GM19395 (cell line): ENCODE results near the gene SLC22A23.

Experiments used
- ATAC-seq: cut with Tn5 transposase; IDR thresholded peaks from one replicate; pipeline ENCODE4 v1.9.1; 2021; ENCODE audit warnings: mild to moderate bottlenecking, moderate library complexity; ENCODE audit not compliant: unreplicated experiment

Gene SLC22A23

GRCh38 chr6:3372912-3373554 lies 83.8 kb downstream of the SLC22A23 start:
- no peak for ATAC-seq

GRCh38 chr6:3372184-3372846 lies 84.5 kb downstream of the SLC22A23 start:
- no peak for ATAC-seq

DNA sequence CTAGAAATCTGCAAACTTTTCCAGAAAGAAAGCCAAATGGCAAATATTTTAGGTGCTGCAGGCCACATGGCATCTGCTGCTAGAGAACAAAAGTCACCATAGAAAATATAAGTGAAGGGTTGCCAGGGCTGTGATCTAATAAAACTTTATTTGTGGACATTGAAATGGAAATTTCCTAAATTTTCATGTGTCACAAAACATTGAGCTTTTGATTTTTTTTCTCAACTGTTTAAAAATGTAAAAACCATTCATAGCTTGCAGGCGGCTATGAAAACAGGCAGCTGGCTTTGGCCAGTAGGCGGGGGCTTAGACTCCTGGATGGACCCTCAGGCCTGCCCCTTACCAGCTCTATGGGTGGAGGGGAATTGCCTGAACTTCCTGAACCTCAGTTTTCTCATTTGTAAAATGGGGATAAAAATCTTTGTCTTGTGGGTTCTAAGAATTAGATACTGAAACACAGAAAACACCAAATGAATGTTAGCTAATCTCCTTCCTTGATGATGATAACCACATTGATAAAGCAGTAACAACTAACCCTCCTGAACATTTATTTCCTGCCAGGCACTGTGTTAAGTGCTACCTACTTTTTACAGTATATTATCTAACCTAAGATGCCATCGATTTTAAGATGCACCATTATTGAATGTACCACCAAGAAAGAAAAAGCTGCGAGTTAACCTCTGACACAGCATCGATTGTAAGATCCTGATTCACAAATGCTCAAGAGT lies 85.5 kb downstream of the SLC22A23 start:
- no peak for ATAC-seq

DNA sequence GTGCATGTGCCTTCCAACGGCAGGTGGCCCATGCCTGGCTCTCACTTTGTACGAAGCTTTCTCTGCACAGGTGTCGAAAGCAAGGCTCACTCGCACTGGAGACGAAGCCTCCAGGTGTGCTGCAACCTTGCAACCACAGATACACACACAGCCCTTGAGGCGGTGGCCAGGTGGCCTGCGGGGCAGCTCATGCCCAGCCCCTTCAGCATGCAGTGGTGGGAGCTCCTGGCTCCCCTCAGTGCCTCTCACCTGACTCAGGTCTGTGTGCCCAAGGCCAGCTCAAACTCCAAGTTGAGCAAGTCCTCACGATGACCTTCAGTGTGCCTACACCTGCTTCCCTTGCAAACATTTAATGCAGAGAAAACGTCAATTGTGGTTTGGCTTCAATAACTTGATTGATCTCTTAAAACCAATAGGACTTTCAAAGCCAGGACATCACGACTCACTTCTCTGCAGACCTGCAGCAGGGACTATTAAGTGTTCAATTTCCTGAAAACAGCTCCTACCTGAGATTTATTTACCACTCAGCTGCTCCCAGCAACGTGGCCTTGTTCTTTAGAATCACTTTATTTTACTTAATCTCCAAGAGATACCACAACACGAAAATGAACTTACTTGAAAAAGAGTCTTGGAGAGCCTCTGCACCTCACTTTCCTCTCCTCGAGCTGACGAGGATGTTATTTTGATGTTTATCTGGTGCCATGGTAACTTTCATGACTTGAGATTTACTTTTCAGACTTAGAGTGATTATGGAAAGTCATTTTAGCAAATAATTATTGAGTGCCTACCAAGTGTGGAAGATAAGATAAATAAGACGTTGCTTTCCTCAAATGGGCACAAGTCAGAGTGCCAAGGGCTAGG lies 86.3 kb downstream of the SLC22A23 start:
- no peak for ATAC-seq

DNA sequence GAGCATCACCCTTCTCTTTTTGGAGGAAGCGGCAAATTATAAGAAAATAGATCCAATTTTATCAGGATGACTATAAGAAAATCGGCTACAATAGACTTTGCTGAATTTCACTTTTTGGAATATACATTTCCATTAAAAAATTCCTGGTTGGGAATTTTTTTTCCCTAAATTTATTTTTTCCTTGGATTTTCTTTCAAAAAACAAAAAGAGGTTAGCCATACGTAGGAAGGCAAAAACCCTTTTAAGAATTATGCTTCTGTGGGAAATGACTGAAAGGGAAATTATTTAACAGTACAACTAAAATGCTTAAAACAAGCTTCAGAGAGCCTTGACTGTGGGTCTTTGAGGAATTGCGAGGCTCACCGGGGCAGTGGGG lies 86.9 kb downstream of the SLC22A23 start:
- ATAC-seq = no peak

GRCh38 chr6:3368685-3369084 lies 88.2 kb downstream of the SLC22A23 start:
- no peak for ATAC-seq

- ATAC-seq = no peak
Measured at GRCh38 chr6:3367630-3368029, 89.2 kb downstream of the SLC22A23 start.

- no peak for ATAC-seq
Measured at GRCh38 chr6:3366596-3367413, 90.0 kb downstream of the SLC22A23 start.

GRCh38 chr6:3364391-3364790 lies 92.5 kb downstream of the SLC22A23 start:
- ATAC-seq = no peak

DNA sequence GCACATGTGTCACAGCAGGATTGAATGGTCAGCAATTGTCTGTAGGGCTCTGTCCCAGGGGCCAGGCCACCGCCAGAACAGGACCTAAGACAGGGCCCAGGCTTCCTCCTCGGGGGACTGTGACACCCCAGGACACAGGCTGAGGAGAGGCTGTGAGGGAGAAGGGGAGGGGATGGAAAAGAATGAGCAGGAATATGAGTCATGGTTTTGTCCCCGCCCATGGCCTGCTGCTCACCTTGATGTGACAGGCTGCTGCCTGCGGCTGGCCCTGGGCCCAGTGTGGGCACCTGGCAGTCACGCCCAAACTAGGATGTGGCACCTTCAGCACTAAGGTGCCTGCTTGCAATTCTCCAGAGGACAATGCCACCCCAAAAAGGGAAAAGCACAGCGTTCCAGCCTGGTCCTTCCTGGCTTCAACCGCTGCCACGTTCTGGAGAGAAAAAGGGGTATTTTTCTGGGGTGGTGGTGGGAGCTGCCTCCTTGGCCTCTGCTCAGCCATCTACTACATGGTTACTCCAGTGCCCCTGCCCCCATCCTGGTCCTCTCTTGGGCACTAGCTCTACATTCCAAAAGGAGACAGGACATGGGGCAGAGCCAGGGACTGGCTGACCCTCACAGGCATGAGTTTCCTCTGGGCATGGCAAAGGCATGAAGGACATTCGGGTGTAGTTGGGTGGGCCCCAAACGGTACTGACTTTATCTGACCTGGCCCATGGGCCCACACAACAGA lies 93.4 kb downstream of the SLC22A23 start:
- no peak for ATAC-seq

GRCh38 chr6:3361312-3362037 lies 95.4 kb downstream of the SLC22A23 start:
- ATAC-seq = no peak

DNA sequence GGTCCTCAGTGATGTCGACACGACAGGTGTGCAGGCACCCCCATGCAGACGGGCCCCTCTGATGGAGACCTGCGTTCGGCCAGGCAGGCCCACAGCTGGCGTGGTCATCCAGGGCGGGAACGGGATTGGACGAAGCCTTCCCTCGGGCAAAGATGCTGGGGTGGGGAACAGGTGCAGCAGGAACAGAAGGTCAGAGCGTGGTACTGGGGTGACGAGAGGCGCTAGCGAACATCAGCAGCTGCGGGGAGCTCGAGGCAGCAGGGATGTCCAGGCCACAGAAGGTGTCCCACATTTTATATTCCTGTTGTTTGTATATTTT lies 96.2 kb downstream of the SLC22A23 start:
- ATAC-seq = no peak

- ATAC-seq = no peak
Measured at GRCh38 chr6:3359973-3360726, 96.7 kb downstream of the SLC22A23 start.

GRCh38 chr6:3359101-3359752 lies 97.6 kb downstream of the SLC22A23 start:
- ATAC-seq = no peak

DNA sequence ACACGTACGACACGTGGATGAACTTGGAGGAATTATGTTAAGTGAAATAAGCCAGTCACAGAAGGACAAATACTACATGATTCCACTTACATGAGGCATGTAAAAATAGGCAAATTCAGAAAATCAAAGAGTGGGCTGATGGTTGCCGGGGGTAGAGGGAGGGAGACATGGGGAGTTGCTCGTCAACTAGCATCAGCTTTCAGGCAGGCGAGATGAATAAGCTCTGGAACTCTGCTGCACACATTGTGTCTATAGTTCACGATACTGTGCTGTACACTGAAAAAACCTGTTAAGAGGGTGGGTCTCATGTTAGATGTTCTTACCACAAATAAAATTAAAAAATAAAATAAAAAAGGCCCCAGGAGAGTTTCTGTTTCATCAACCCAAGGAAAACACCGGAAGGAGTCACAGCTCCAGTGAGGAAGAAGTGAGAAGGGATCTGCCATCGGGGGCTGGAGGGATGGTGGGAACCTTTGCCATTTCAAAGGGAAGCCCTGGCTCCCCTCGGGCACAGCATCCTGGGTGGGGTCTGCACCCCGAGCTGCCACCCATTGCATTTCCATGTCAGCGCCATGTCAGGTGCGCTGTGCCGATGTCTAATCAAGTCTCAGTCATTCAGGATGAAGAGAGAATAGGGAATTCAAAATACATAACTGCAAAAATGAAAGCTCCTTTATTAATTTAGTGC lies 98.3 kb downstream of the SLC22A23 start:
- ATAC-seq = no peak

DNA sequence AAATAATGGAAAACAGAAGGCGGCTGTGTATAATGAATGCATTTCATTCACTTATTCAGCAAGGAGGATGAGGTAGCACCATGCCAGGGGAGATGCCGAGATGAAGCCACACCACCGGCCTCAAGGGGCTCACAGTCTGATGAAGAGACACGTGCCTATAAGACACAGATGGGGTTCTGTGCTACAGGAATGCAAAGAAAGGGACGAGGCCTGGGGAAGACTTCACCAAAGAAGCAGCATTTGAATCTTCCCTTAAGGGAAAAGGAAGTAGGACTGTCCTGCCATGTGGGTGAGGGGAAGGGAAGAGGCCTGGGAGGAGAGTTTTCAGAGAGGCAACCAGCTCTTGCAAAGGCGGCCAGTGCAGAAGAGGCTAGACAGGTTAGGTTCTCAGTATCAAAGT lies 99.2 kb downstream of the SLC22A23 start:
- ATAC-seq = no peak

GRCh38 chr6:3356824-3357420 lies 99.9 kb downstream of the SLC22A23 start:
- ATAC-seq = no peak
